Esophagus (tissue), 2 donors: ENCODE measurements around the gene PDE8B. TPM values are rescaled to one million over a fixed set of nuclear protein-coding genes. Genes with fewer than 3 reads are reported as not detected.

Experiments
- H3K27ac ChIP-seq, 2 donors: one replicate each; pipeline ENCODE4 v1.5.1; 2013; ENCODE audit warnings: low read depth in 2 of 2, mild to moderate bottlenecking in 2 of 2, inconsistent platforms in 1 of 2, low read length in 1 of 2, moderate library complexity in 1 of 2
- H3K27me3 ChIP-seq, 2 donors: one replicate each; pipeline ENCODE4 v1.6.1; 2013; ENCODE audit warnings: low read length in 2 of 2, control low read depth in 1 of 2, mild to moderate bottlenecking in 1 of 2; ENCODE audit not compliant: insufficient read depth in 2 of 2, control insufficient read depth in 1 of 2
- H3K36me3 ChIP-seq, 2 donors: one replicate each; pipeline ENCODE4 v1.6.1; 2013; ENCODE audit warnings: low read length in 1 of 2; ENCODE audit not compliant: control insufficient read depth in 2 of 2, insufficient read depth in 2 of 2
- H3K4me1 ChIP-seq, 2 donors: one replicate each; pipeline ENCODE4 v1.6.1; 2013; ENCODE audit warnings: low read length in 1 of 2; ENCODE audit not compliant: control insufficient read depth in 2 of 2, insufficient read depth in 2 of 2
- H3K4me3 ChIP-seq, 2 donors: one replicate each; pipeline ENCODE4 v1.5.1; 2013; ENCODE audit warnings: low read length in 2 of 2, mild to moderate bottlenecking in 2 of 2, low read depth in 1 of 2, moderate library complexity in 1 of 2
- H3K9me3 ChIP-seq, 2 donors: one replicate each; pipeline ENCODE4 v1.6.1; 2013; ENCODE audit warnings: mild to moderate bottlenecking in 2 of 2, low read depth in 1 of 2, low read length in 1 of 2, moderate library complexity in 1 of 2; ENCODE audit not compliant: control insufficient read depth in 2 of 2, insufficient read depth in 1 of 2
- WGBS, 2 donors: extraction: QIAGEN DNeasy Blood & Tissue Kit; methylation state at CpG; one replicate each; pipeline ENCODE4 v1.1.7; 2013; 5-methylcytosine and 5-hydroxymethylcytosine counted together
- polyA plus RNA-seq, 2 donors: library from polyadenylated mRNA; stranded (reverse); fragments of 200-250 nt; gene quantifications; one replicate each; pipeline ENCODE4 v1.2.3, GENCODE V29; 2013
- donor health status: healthy with polysubstance abuse.
- donor health status: Bipolar disorder and iron deficiency.

PDE8B gene
- polyA plus RNA-seq, 2 donors: 0.31 to 0.66 TPM

DNA sequence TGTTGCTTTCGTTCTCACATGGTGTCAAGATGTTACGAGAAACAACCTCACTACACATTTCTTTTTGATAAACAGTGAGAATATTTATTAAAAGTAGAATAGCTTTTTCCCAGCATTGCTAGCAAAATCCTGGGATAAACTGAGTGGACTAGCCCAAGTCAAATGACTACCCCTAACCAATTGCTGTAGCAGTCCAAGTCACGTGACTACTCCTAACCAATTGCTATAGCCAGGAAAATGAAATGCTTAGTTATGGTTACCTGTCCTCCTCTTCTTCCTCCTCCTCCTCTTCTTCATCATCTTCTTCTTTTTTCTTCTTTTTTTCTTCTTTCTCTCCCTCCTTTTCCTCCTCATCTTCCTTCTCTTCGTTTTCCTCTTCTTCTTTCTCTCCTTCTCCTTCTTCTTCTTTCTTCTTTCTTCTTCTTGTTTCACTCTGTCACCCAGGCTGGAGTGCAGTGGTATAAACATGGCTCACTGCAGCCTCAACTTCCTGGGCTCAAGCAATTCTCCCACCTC, 85.4 kb downstream of the PDE8B start:
- Histone ChIP-seq H3K36me3 (no peaks in the 10 kb centered on the region), H3K4me3 (no peak overlapping the region)

DNA sequence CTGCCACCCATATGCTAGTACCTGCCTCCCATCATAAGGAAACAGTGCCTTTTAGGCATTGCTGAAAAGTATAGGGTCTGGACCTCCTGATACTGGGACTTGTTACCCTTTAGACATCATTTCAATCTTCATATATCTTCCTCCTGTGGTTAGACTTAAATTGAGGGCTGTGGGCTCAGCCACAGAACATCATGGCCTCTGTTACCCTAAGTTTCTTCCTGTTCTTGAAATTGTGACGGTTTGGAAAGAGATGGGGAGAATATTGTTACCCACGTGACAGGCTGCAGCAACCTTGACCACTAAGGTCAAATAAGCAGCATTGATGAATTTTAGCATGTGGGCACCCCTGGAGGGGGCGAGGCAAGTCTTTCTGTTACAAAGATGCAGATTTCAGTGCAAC, 87.7 kb downstream of the PDE8B start:
- Histone ChIP-seq H3K9me3 (no peaks in the 10 kb centered on the region), H3K27me3 (no peaks in the 10 kb centered on the region), H3K27ac (no peak overlapping the region), H3K4me1 (no peaks in the 10 kb centered on the region), H3K36me3 (no peaks in the 10 kb centered on the region), H3K4me3 (no peak overlapping the region)
- WGBS, 2 donors: 79 to 80% methylated on average over 3 of the region's 3 CpGs

More for the DNA sequence above, 85.4 kb downstream of the PDE8B start:
- WGBS, 2 donors: 67 to 69% methylated on average over 4 of the region's 4 CpGs
- H3K27ac ChIP-seq: no peak overlapping the region
- H3K9me3 ChIP-seq: no peaks in the 10 kb centered on the region
- no peaks in the 10 kb centered on the region for H3K4me1 ChIP-seq
- H3K27me3 ChIP-seq: no peaks in the 10 kb centered on the region

DNA sequence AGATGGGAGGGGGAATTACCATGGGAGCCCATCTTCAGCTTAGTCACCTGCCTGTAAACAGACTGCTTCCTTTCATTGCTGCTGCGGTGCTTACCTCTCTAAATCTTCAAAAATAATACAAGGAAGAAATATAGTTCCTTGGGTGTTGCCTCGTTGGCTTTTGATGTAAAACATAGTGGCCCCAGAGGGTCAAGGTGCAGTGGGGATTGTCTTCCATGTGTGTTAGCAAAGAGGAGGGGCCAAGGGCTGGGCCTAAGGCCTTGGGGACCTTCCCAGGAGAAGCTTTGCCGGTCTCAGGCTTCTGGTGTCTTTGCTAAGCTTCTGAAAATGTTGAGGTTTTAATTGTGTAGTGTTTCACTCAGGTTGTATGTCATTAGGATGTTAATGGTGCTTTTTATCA, 90.0 kb downstream of the PDE8B start:
- H3K4me1 ChIP-seq: no peaks in the 10 kb centered on the region
- no peaks in the 10 kb centered on the region for H3K27me3 ChIP-seq
- no peaks in the 10 kb centered on the region for H3K36me3 ChIP-seq
- no peak overlapping the region for H3K4me3 ChIP-seq
- no peaks in the 10 kb centered on the region for H3K9me3 ChIP-seq
- 65 to 71% methylated on average over 3 of the region's 3 CpGs for WGBS, 2 donors
- H3K27ac ChIP-seq: no peak overlapping the region

DNA sequence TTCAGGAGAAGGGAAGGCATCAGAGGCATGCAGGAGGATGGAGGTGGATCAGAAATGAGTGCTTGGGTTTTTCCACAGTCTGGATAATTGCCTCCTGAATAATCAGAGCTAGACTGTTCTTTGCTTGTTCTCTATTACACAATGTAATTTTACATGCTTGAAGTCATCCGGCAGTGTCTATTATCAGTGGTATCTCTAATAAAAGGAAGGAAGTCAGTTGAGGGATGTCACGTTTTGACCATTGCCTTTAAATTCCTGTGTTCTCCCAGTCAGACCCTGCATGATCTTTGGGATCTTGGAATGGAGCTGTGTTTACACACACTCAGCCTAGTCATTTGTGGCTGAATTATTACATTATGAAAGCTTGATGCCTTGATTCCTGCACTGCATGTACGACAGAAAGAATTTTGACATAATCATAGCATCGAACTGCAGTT, 91.0 kb downstream of the PDE8B start:
- no peak overlapping the region for H3K27ac ChIP-seq
- no peaks in the 10 kb centered on the region for H3K27me3 ChIP-seq
- H3K4me1 ChIP-seq: no peaks in the 10 kb centered on the region
- H3K9me3 ChIP-seq: no peaks in the 10 kb centered on the region
- 43 to 52% methylated on average over 4 of the region's 4 CpGs for WGBS, 2 donors
- no peak overlapping the region for H3K4me3 ChIP-seq
- no peaks in the 10 kb centered on the region for H3K36me3 ChIP-seq

DNA sequence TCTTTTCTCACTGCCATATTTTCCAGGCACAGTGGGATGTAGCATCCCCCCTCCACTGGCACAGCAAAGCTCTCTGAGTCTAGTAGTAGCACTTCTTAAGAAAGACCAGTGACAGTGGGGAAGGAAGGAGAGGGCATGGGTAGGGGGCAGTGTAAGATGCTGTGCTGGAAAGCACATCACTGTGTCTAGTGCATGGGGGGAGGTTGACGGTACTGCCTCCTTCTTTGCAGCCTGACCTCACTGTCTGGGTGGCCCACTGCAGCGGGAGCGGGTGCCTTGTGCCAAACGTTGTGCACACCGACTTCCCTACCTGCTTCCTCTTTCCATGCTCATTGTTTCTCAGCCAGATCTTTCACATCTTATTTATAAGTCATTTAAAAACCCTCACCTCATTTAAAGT, 91.8 kb downstream of the PDE8B start:
- H3K27me3 ChIP-seq: no peaks in the 10 kb centered on the region
- WGBS, 2 donors: 70 to 71% methylated on average over 5 of the region's 5 CpGs
- no peak overlapping the region for H3K27ac ChIP-seq
- no peaks in the 10 kb centered on the region for H3K4me1 ChIP-seq
- no peak overlapping the region for H3K4me3 ChIP-seq
- no peaks in the 10 kb centered on the region for H3K9me3 ChIP-seq
- H3K36me3 ChIP-seq: no peaks in the 10 kb centered on the region

DNA sequence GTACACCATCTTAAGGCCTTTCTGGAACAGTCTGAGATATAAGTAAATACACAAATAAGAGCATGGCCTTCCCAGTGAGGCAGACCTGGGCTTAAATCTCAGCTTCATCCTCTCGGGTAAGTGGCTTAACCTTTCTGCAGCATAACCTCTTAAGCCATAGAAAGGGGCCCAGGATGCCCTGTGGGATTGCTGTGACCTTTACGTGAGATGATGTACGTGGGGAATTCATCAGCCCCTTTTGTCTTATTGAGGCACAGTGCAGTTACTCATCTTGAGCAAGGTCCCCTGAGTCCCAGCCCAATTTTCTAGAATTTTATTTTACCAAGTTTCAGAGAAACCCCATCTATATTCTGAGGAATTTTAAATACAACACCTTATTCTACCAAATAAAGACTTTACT, 92.2 kb downstream of the PDE8B start:
- Histone ChIP-seq H3K27me3 (no peaks in the 10 kb centered on the region), H3K4me3 (no peak overlapping the region), H3K27ac (no peak overlapping the region), H3K4me1 (no peaks in the 10 kb centered on the region), H3K36me3 (no peaks in the 10 kb centered on the region), H3K9me3 (no peaks in the 10 kb centered on the region)
- 82% methylated on average over 3 of the region's 3 CpGs for WGBS, 2 donors

DNA sequence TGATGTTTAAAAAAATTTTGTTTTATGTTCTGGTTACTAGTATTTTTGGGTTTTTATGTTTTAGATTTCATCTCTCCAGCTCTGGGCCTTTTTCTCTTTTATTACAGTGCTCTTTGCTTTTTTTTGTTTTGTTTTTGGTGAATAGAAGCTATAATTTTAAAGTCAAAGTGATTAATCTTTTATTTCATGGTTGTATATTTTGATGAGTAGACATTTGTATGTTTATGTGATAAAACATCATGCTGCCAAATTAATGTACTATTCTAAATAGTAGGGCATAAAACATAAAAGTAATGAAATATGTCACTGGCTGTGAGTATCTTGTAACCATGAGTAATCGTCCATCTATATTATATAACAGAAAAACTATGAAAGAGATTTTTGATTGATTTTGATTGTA, 93.9 kb downstream of the PDE8B start:
- no peaks in the 10 kb centered on the region for H3K36me3 ChIP-seq
- H3K4me1 ChIP-seq: no peaks in the 10 kb centered on the region
- H3K27me3 ChIP-seq: no peaks in the 10 kb centered on the region
- H3K9me3 ChIP-seq: no peaks in the 10 kb centered on the region
- no peak overlapping the region for H3K27ac ChIP-seq
- no peak overlapping the region for H3K4me3 ChIP-seq
- 80 to 89% methylated on average over 1 of the region's 1 CpG for WGBS, 2 donors

DNA sequence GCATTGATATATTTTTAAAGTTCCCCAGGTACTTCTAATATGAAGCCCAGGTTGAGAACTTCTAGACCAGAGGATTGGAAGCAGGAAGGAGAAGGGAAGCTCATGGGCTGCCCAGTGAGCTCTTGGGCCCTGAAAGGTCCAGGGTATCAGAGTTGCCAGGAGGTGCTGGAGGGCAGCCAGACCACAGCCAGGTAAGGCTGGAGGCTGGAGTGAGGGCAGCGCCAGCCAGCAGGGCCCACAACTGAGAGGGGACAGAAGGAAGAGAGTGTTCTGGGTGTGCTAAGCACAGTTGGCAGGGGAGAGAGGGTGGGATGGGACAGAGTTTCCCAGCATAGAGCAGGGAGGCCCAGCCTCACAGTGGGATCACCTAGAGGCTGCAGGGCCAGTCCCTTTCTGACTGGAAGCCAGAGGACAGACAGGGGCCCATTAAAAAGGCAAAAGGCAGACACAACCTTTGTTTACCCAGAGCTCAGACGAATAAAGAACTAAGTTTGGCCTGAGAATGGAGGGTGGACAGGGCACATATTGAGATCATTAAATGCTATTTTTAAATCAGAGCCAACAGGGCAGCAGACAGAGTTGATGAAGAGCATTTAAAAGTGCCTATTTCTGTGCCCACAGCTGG, 94.9 kb downstream of the PDE8B start:
- 70 to 79% methylated on average over 2 of the region's 2 CpGs for WGBS, 2 donors
- H3K27ac ChIP-seq: no peak overlapping the region
- H3K9me3 ChIP-seq: no peaks in the 10 kb centered on the region
- no peaks in the 10 kb centered on the region for H3K36me3 ChIP-seq
- H3K27me3 ChIP-seq: no peaks in the 10 kb centered on the region
- H3K4me3 ChIP-seq: no peak overlapping the region
- no peaks in the 10 kb centered on the region for H3K4me1 ChIP-seq

DNA sequence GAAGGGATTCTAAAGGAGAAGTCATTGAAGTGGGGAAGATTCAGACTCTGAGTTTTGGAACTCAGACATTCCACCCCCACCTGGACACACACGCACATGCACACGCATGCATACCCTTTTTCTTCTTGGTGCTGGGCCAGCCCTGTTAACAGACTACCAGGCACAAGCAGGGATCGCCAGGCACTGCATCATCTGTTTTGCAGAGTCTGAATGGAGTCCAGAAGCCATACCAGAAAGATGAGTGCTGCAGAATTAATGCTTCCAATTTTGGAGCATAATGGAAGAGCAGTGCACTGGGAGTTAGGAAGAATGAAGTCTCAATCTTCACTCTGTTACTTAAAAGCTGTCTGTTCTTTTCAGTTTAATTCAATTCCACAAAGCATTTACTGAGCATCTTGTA, 95.5 kb downstream of the PDE8B start:
- no peaks in the 10 kb centered on the region for H3K4me1 ChIP-seq
- no peak overlapping the region for H3K4me3 ChIP-seq
- H3K27me3 ChIP-seq: no peaks in the 10 kb centered on the region
- no peaks in the 10 kb centered on the region for H3K36me3 ChIP-seq
- H3K9me3 ChIP-seq: no peaks in the 10 kb centered on the region
- 57 to 65% methylated on average over 3 of the region's 3 CpGs for whole genome bisulfite sequencing, 2 donors
- no peak overlapping the region for H3K27ac ChIP-seq

DNA sequence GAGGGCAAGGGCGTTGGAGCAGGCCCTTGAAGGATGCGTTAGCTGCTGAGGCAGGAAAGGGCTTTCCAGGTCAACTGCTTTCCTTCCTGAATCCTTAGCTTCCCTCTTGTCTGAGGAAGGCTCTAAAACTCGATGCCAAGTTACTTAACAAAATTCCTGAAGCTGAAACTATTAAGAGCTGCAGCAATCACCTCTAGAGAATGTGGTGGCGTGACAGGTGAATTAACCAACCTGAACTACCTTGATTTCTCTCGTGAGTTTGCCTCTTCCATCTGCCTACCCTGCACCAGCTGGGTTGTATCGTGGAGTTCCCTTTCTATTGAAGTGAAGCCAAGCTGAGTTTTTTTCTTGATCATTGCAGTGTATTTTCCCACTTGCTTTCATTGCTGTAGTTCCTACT, 96.1 kb downstream of the PDE8B start:
- Histone ChIP-seq H3K4me3 (no peak overlapping the region), H3K9me3 (no peaks in the 10 kb centered on the region), H3K27me3 (no peaks in the 10 kb centered on the region), H3K4me1 (no peaks in the 10 kb centered on the region), H3K36me3 (no peaks in the 10 kb centered on the region), H3K27ac (no peak overlapping the region)
- 54 to 59% methylated on average over 6 of the region's 6 CpGs for WGBS, 2 donors
